CD8-positive, alpha-beta memory T cell (primary cell): ENCODE data around the gene XRN2. TPM values are rescaled to one million over a fixed set of nuclear protein-coding genes. Genes with fewer than 3 reads are reported as not detected.
"Not testable (repeated sequence)": the region's sequence is repeated elsewhere in the genome, so short reads cannot be mapped to it uniquely, and the experiment has no call there.

ENCODE experiments used
- CTCF ChIA-PET: fragments of 350-600 bp; sonication (Branson Sonifier 250); formaldehyde crosslinking; loops from one replicate; lab custom pipeline; 2021; ENCODE audit warnings: antibody characterized with exemption; lab: Charles Lee
- POLR2A ChIA-PET: fragments of 350-600 bp; sonication (Branson Sonifier 250); formaldehyde crosslinking; loops from one replicate; lab custom pipeline; 2021; ENCODE audit warnings: antibody characterized with exemption; lab: Charles Lee
- DNase-seq, 5 donors: peaks; one replicate each; pipeline versions ENCODE4 v3.0.0 to v3.0.0-alpha.2; 2020 to 2022; ENCODE audit warnings: mixed read lengths in 1 of 5
- H3K27ac ChIP-seq: one replicate; pipeline ENCODE4 v1.7.0; 2013; ENCODE audit warnings: low read depth, mild to moderate bottlenecking, low read length, moderate library complexity
- H3K27me3 ChIP-seq: 2 replicates; pipeline ENCODE4 v1.7.0; 2013; ENCODE audit warnings: low read length, mild to moderate bottlenecking; ENCODE audit not compliant: insufficient read depth, poor library complexity, severe bottlenecking
- H3K36me3 ChIP-seq: 2 replicates; pipeline ENCODE4 v1.7.0; 2013; ENCODE audit warnings: mild to moderate bottlenecking, low read length, moderate library complexity; ENCODE audit not compliant: insufficient read depth
- H3K4me1 ChIP-seq: 2 replicates; pipeline ENCODE4 v1.7.0; 2013; ENCODE audit warnings: mild to moderate bottlenecking, low read length, moderate library complexity; ENCODE audit not compliant: insufficient read depth
- H3K4me3 ChIP-seq: 2 replicates; pipeline ENCODE4 v1.7.0; 2013; ENCODE audit warnings: mild to moderate bottlenecking, low read length
- H3K9me3 ChIP-seq: 2 replicates; pipeline ENCODE4 v1.7.0; 2013; ENCODE audit warnings: mild to moderate bottlenecking, low read length
- H3K27ac Mint-ChIP-seq, 8 donors: one replicate each; pipeline ENCODE4 v1.8.0; 2020 to 2021; ENCODE audit warnings: mixed read lengths in 8 of 8, mild to moderate bottlenecking in 6 of 8, inconsistent platforms in 3 of 8, moderate library complexity in 3 of 8
- H3K27me3 Mint-ChIP-seq, 2 donors: one replicate each; pipeline ENCODE4 v1.8.0; 2020 to 2021; ENCODE audit warnings: mixed read lengths in 2 of 2, mild to moderate bottlenecking in 1 of 2, moderate library complexity in 1 of 2
- H3K36me3 Mint-ChIP-seq, 3 donors: one replicate each; pipeline ENCODE4 v1.8.0; 2020 to 2021; ENCODE audit warnings: mixed read lengths in 3 of 3, inconsistent platforms in 1 of 3, mild to moderate bottlenecking in 1 of 3
- H3K4me1 Mint-ChIP-seq, 3 donors: one replicate each; pipeline ENCODE4 v1.8.0; 2020 to 2021; ENCODE audit warnings: mixed read lengths in 3 of 3, inconsistent platforms in 1 of 3, mild to moderate bottlenecking in 1 of 3
- H3K4me3 Mint-ChIP-seq, 7 donors: one replicate each; pipeline ENCODE4 v1.8.0; 2020 to 2021; ENCODE audit warnings: mixed read lengths in 7 of 7, mild to moderate bottlenecking in 6 of 7, moderate library complexity in 4 of 7, inconsistent platforms in 2 of 7
- H3K9me3 Mint-ChIP-seq, 5 donors: one replicate each; pipeline ENCODE4 v1.8.0; 2020 to 2022; ENCODE audit warnings: mixed read lengths in 5 of 5, mild to moderate bottlenecking in 3 of 5, moderate library complexity in 2 of 5, inconsistent platforms in 1 of 5
- polyA plus RNA-seq: library from polyadenylated mRNA; unstranded; fragments of 300-500 nt; fragmentation: Illumina TruSeq; gene quantifications from one replicate; pipeline ENCODE4 v1.2.3, GENCODE V29; 2021
- total RNA-seq, 2 experiments: library from RNA; stranded (reverse); gene quantifications; one replicate each; pipeline ENCODE4 v1.2.3, GENCODE V29; 2021

Gene XRN2
- total and polyA plus RNA-seq, 3 experiments from 2014 or later, result 68.7 to 95.1 (median 93.6) TPM

- CTCF ChIA-PET, result no interaction called here
- no peak overlapping the region for H3K4me3 Mint-ChIP-seq
- H3K27me3 Mint-ChIP-seq, result no peaks in the 10 kb centered on the region
- H3K9me3 Mint-ChIP-seq, result no peaks in the 10 kb centered on the region
- no peak overlapping the region for H3K27ac ChIP-seq
- POLR2A ChIA-PET, result no interaction called here
- H3K9me3 ChIP-seq, result no peaks in the 10 kb centered on the region
- peaks cover 0 to 5% (median 4%) of the 10 kb centered on the region in 3 donors for H3K4me1 Mint-ChIP-seq
- peak overlapping the region in 1 of 8 donors; percentile 26 for H3K27ac Mint-ChIP-seq
- peaks cover 39% of the 10 kb centered on the region for H3K36me3 ChIP-seq
- H3K4me1 ChIP-seq, result no peaks in the 10 kb centered on the region
- peaks cover 14 to 72% (median 21%) of the 10 kb centered on the region in 3 donors for H3K36me3 Mint-ChIP-seq
- no peaks in the 10 kb centered on the region for H3K27me3 ChIP-seq
- DNase-seq, result no peak
- H3K4me3 ChIP-seq, result no peak overlapping the region
Measured at GRCh38 chr20:21357844-21358243, 54.7 kb downstream of the XRN2 start.

DNA sequence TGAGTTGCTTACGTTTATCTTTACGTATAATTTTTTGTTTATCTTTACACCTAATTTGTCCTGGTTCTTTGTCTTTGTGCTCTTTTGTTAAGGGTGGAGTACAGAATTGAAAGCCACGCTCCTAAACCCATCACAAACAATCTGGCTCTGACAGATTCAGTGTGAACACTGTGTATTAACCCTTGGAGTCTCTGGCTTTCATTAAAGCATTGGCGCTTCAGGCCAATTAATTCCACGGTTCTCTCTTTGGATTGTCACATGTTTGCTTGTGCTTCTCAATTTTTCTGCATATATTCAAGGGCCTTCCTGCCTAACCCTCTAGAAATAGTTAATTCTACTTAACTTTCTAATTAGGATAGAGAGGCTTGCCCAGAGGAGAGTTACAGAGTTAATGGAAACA, 55.6 kb downstream of the XRN2 start:
- no peak overlapping the region for H3K4me3 Mint-ChIP-seq
- no peaks in the 10 kb centered on the region for H3K9me3 Mint-ChIP-seq
- H3K36me3 ChIP-seq, result peaks cover 42% of the 10 kb centered on the region
- DNase-seq, result no peak
- H3K4me3 ChIP-seq, result no peak overlapping the region
- peaks cover 15 to 80% (median 26%) of the 10 kb centered on the region in 3 donors for H3K36me3 Mint-ChIP-seq
- peak overlapping the region in 1 of 8 donors; percentile 33 for H3K27ac Mint-ChIP-seq
- H3K27me3 Mint-ChIP-seq, result no peaks in the 10 kb centered on the region
- H3K27me3 ChIP-seq, result no peaks in the 10 kb centered on the region
- ChIA-PET CTCF (no interaction called here), POLR2A (no interaction called here)
- H3K4me1 ChIP-seq, result no peaks in the 10 kb centered on the region
- no peaks in the 10 kb centered on the region for H3K9me3 ChIP-seq
- no peak overlapping the region for H3K27ac ChIP-seq
- peaks cover 0 to 5% (median 4%) of the 10 kb centered on the region in 3 donors for H3K4me1 Mint-ChIP-seq

GRCh38 chr20:21360705-21361104, 57.6 kb downstream of the XRN2 start:
- POLR2A ChIA-PET, result no interaction called here
- peaks cover 15 to 83% (median 25%) of the 10 kb centered on the region in 3 donors for H3K36me3 Mint-ChIP-seq

DNA sequence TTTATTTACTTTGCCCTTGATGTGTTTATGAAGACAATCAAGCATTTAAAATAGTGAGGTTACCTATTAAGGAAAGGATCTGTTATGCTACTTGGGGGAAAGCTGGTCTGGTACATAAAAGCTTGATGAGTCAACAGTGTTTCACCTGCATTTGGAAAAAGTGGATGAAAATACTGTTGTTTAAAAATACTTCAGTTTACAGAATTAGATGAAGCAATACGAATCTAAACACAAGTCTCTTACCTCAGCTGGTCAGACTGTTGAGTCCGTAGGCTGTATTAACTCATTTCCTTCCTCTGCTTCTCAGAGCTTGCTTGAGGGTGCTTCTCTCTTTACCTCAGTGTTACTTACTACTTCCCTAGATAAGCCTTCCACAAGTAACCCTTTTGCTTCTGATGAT, 58.1 kb downstream of the XRN2 start:
- Mint-ChIP-seq H3K27ac (peak overlapping the region in 1 of 8 donors; percentile 32), H3K27me3 (no peaks in the 10 kb centered on the region), H3K4me3 (no peak overlapping the region), H3K9me3 (no peaks in the 10 kb centered on the region), H3K4me1 (peaks cover 0 to 5% (median 4%) of the 10 kb centered on the region in 3 donors), H3K36me3 (peaks cover 15 to 82% (median 25%) of the 10 kb centered on the region in 3 donors)
- Histone ChIP-seq H3K4me3 (no peak overlapping the region), H3K27ac (no peak overlapping the region), H3K27me3 (no peaks in the 10 kb centered on the region), H3K4me1 (no peaks in the 10 kb centered on the region), H3K9me3 (no peaks in the 10 kb centered on the region), H3K36me3 (peaks cover 33% of the 10 kb centered on the region)
- DNase-seq, result no peak
- POLR2A ChIA-PET, result no interaction called here
- CTCF ChIA-PET, result no interaction called here

More at GRCh38 chr20:21360705-21361104, 57.6 kb downstream of the XRN2 start:
- Histone ChIP-seq H3K4me3 (no peak overlapping the region), H3K36me3 (peaks cover 32% of the 10 kb centered on the region), H3K4me1 (no peaks in the 10 kb centered on the region), H3K27me3 (no peaks in the 10 kb centered on the region), H3K27ac (no peak overlapping the region), H3K9me3 (no peaks in the 10 kb centered on the region)
- H3K27ac Mint-ChIP-seq, result no peak overlapping the region
- CTCF ChIA-PET, result no interaction called here
- H3K4me3 Mint-ChIP-seq, result no peak overlapping the region
- H3K27me3 Mint-ChIP-seq, result no peaks in the 10 kb centered on the region
- no peaks in the 10 kb centered on the region for H3K9me3 Mint-ChIP-seq
- H3K4me1 Mint-ChIP-seq, result peaks cover 0 to 5% (median 4%) of the 10 kb centered on the region in 3 donors
- DNase-seq, result no peak

DNA sequence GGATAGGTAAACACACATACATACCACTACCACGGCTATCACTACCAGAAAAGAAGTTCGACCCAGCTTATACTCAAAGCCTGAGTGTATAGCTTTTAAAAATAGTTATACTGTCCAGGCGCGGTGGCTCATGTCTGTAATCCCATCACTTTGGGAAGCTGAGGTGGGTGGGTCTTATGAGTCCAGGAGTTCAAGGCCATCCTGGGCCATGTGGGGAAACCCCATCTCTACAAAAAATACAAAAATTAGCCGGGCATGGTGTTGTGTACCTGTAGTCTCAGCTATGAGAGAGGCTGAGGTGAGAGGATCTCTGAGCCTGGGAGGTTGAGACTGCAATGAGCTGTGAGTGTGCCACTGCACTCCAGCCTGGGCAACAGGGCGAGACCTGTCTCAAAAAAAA, 61.3 kb downstream of the XRN2 start:
- no peak overlapping the region for H3K27ac ChIP-seq
- Mint-ChIP-seq H3K9me3 (no peaks in the 10 kb centered on the region), H3K4me1 (peaks cover 0 to 5% (median 4%) of the 10 kb centered on the region in 3 donors), H3K27ac (no peak overlapping the region), H3K4me3 (no peak overlapping the region), H3K36me3 (peaks cover 19 to 83% (median 30%) of the 10 kb centered on the region in 3 donors), H3K27me3 (no peaks in the 10 kb centered on the region)
- H3K36me3 ChIP-seq, result peaks cover 29% of the 10 kb centered on the region
- ChIA-PET POLR2A (no interaction called here), CTCF (no interaction called here)
- no peak overlapping the region for H3K4me3 ChIP-seq
- no peaks in the 10 kb centered on the region for H3K9me3 ChIP-seq
- H3K27me3 ChIP-seq, result no peaks in the 10 kb centered on the region
- DNase-seq, result no peak
- H3K4me1 ChIP-seq, result no peaks in the 10 kb centered on the region

DNA sequence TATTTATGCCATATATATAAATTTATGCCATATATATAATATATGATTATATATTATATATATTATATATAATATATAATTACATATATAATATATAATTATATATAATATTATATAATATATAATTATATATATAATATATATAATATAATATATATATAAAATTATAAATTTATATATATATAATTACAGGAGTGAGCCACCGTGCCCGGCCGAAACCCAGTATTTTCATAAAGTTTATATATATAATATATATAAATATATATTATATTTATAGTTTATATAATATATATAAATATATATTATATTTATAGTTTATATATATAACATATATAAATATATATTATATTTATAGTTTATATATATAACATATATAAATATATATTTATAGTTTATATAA, 62.6 kb downstream of the XRN2 start:
- Histone ChIP-seq H3K4me3 (no peak overlapping the region), H3K27ac (no peak overlapping the region), H3K9me3 (no peaks in the 10 kb centered on the region), H3K27me3 (no peaks in the 10 kb centered on the region), H3K36me3 (peaks cover 22% of the 10 kb centered on the region), H3K4me1 (no peaks in the 10 kb centered on the region)
- no peak overlapping the region for H3K4me3 Mint-ChIP-seq
- no peaks in the 10 kb centered on the region for H3K27me3 Mint-ChIP-seq
- no peak overlapping the region for H3K27ac Mint-ChIP-seq
- DNase-seq, result no peak
- H3K4me1 Mint-ChIP-seq, result peaks cover 0 to 4% (median 3%) of the 10 kb centered on the region in 3 donors
- ChIA-PET CTCF (no interaction called here), POLR2A (no interaction called here)
- H3K9me3 Mint-ChIP-seq, result no peaks in the 10 kb centered on the region
- H3K36me3 Mint-ChIP-seq, result peaks cover 12 to 82% (median 25%) of the 10 kb centered on the region in 3 donors

DNA sequence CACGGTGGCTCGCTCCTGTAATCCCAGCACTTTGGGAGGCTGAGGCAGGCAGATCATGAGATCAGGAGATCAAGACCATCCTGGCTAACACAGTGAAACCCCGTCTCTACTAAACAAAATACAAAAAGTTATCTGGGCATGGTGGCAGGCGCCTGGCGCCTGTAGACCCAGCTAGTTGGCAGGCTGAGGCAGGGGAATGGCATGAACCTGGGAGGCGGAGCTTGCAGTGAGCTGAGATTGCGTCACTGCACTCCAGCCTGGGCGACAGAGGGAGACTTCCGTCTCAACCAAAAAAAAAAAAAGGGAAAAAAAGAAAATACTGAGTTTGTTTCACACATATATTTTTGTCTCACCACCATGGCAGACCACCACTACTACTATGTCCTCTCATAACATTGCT, 63.1 kb downstream of the XRN2 start:
- peaks cover 18% of the 10 kb centered on the region for H3K36me3 ChIP-seq
- H3K27ac ChIP-seq, DNase-seq, H3K27ac Mint-ChIP-seq, H3K4me1 Mint-ChIP-seq, H3K27me3 Mint-ChIP-seq, H3K9me3 Mint-ChIP-seq, POLR2A ChIA-PET, H3K4me1 ChIP-seq, CTCF ChIA-PET, H3K4me3 ChIP-seq, H3K9me3 ChIP-seq, H3K27me3 ChIP-seq: not testable (repeated sequence)
- peak overlapping the region in 1 of 7 donors; percentile 24 for H3K4me3 Mint-ChIP-seq
- H3K36me3 Mint-ChIP-seq, result peaks cover 12 to 81% (median 25%) of the 10 kb centered on the region in 3 donors

DNA sequence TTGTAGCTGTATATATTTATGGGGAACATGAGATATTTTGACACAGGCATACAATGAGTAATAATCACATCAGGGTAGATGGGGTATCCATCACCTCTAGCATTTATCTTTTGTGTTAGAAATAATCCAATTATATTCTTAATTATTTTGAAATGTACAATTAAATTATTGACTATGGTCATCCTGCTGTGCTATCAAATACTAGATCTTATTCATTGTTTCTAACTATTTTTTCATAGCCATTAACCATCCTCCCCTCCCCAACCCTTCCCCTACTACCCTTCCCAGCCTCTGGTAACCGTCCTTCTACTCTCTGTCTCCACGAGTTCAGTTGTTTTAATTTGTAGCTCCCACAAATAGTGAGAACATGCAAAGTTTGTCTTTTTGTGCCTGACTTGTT, 65.7 kb downstream of the XRN2 start:
- H3K27ac Mint-ChIP-seq, result peak overlapping the region in 1 of 8 donors; percentile 37
- peaks cover 4 to 77% (median 25%) of the 10 kb centered on the region in 3 donors for H3K36me3 Mint-ChIP-seq
- H3K4me3 Mint-ChIP-seq, result no peak overlapping the region

More for the DNA sequence above, 65.7 kb downstream of the XRN2 start:
- H3K36me3 ChIP-seq, result peaks cover 13% of the 10 kb centered on the region
- no peaks in the 10 kb centered on the region for H3K4me1 ChIP-seq
- ChIA-PET CTCF (no interaction called here), POLR2A (no interaction called here)
- Mint-ChIP-seq H3K27me3 (no peaks in the 10 kb centered on the region), H3K4me1 (peaks cover 9 to 19% (median 13%) of the 10 kb centered on the region in 3 donors), H3K9me3 (no peaks in the 10 kb centered on the region)
- no peak overlapping the region for H3K27ac ChIP-seq
- no peaks in the 10 kb centered on the region for H3K9me3 ChIP-seq
- H3K27me3 ChIP-seq, result no peaks in the 10 kb centered on the region
- H3K4me3 ChIP-seq, result no peak overlapping the region
- DNase-seq, result no peak
